Activated CD8-positive, alpha-beta memory T cell treated with anti-CD3 and anti-CD28 coated beads for 24 hours (primary cell): Measurements from ENCODE around the gene PCDH9.
"Not testable (repeated sequence)": the region's sequence is repeated elsewhere in the genome, so short reads cannot be mapped to it uniquely, and the experiment has no call there.

ENCODE experiments used
- DNase-seq: peaks from one replicate; pipeline ENCODE4 v3.0.0-alpha.2; 2020

Gene PCDH9

GRCh38 chr13:66807251-66807650 lies 422.9 kb downstream of the PCDH9 start:
- DNase-seq: no peak

GRCh38 chr13:66805657-66806056 lies 424.5 kb downstream of the PCDH9 start:
- no peak for DNase-seq

- DNase-seq: no peak
Measured at GRCh38 chr13:66803808-66804456, 426.2 kb downstream of the PCDH9 start.

- DNase-seq: no peak
Measured at GRCh38 chr13:66803013-66803807, 426.9 kb downstream of the PCDH9 start.

GRCh38 chr13:66795636-66796035 lies 434.5 kb downstream of the PCDH9 start:
- DNase-seq: no peak

- no peak for DNase-seq
Measured at GRCh38 chr13:66794340-66795031, 435.6 kb downstream of the PCDH9 start.

GRCh38 chr13:66790861-66791260 lies 439.3 kb downstream of the PCDH9 start:
- DNase-seq: no peak

- DNase-seq: no peak
Measured at GRCh38 chr13:66781241-66781640, 448.9 kb downstream of the PCDH9 start.

GRCh38 chr13:66780814-66781213 lies 449.3 kb downstream of the PCDH9 start:
- no peak for DNase-seq

- DNase-seq: no peak
Measured at GRCh38 chr13:66778461-66778860, 451.7 kb downstream of the PCDH9 start.

GRCh38 chr13:66775196-66775595 lies 454.9 kb downstream of the PCDH9 start:
- DNase-seq: no peak

- no peak for DNase-seq
Measured at GRCh38 chr13:66774046-66774445, 456.1 kb downstream of the PCDH9 start.

- DNase-seq: no peak
Measured at GRCh38 chr13:66765559-66765958, 464.6 kb downstream of the PCDH9 start.

GRCh38 chr13:66760678-66761077 lies 469.5 kb downstream of the PCDH9 start:
- DNase-seq: not testable (repeated sequence)

GRCh38 chr13:66759919-66760318 lies 470.2 kb downstream of the PCDH9 start:
- DNase-seq: no peak

- DNase-seq: no peak
Measured at GRCh38 chr13:66751691-66752090, 478.4 kb downstream of the PCDH9 start.

- DNase-seq: no peak
Measured at GRCh38 chr13:66748712-66749111, 481.4 kb downstream of the PCDH9 start.

- no peak for DNase-seq
Measured at GRCh38 chr13:66745307-66745706, 484.8 kb downstream of the PCDH9 start.

GRCh38 chr13:66723576-66723975 lies 506.6 kb downstream of the PCDH9 start:
- DNase-seq: no peak

GRCh38 chr13:66716538-66716937 lies 513.6 kb downstream of the PCDH9 start:
- no peak for DNase-seq

- DNase-seq: no peak
Measured at GRCh38 chr13:66714795-66715194, 515.3 kb downstream of the PCDH9 start.

- DNase-seq: no peak
Measured at GRCh38 chr13:66704110-66704509, 526.0 kb downstream of the PCDH9 start.

- DNase-seq: no peak
Measured at GRCh38 chr13:66703597-66703996, 526.5 kb downstream of the PCDH9 start.

- DNase-seq: no peak
Measured at GRCh38 chr13:66700117-66700601, 530.0 kb downstream of the PCDH9 start.
